Measurements from ENCODE around the gene NDST1.

DNA sequence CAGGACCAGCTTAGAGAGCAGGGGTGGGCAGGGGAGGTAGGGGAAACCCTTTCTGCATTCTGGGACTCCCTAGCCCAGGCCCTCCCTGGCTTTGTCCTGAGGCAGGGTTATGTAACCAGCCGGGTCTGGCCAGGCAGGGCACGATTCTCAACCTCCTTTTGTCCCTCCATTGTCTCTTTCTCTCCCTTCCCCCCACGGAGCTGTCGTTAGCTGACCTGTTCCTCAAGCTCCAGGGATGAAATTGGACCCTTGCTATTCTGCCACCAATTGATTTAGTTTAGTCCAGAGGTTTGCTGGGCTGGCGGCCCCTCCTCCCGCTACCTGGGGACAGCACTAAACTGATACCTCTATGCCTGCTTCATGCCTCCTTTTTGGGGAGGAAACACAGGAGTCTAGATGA lies 9.4 kb upstream of the NDST1 start:
- TF ChIP-seq ESRRG (CRISPR knock-in tag; IDR thresholded peaks at IDR 0.05) = no peak
- TF ChIP-seq BACH2 (CRISPR knock-in tag; IDR thresholded peaks at IDR 0.05; ENCODE audit: borderline replicate concordance) = no peak
- no peak for TF ChIP-seq ARNTL (CRISPR knock-in tag; IDR thresholded peaks at IDR 0.05; ENCODE audit: borderline replicate concordance, low read depth)
- TF ChIP-seq OSR1 (CRISPR knock-in tag; IDR thresholded peaks at IDR 0.05) = no peak
- no peak for TF ChIP-seq CSDC2 (CRISPR knock-in tag; IDR thresholded peaks at IDR 0.05)
- no peak for TF ChIP-seq PPARA (CRISPR knock-in tag; IDR thresholded peaks at IDR 0.05; ENCODE audit: borderline replicate concordance)
- TF ChIP-seq, protein P1, sequence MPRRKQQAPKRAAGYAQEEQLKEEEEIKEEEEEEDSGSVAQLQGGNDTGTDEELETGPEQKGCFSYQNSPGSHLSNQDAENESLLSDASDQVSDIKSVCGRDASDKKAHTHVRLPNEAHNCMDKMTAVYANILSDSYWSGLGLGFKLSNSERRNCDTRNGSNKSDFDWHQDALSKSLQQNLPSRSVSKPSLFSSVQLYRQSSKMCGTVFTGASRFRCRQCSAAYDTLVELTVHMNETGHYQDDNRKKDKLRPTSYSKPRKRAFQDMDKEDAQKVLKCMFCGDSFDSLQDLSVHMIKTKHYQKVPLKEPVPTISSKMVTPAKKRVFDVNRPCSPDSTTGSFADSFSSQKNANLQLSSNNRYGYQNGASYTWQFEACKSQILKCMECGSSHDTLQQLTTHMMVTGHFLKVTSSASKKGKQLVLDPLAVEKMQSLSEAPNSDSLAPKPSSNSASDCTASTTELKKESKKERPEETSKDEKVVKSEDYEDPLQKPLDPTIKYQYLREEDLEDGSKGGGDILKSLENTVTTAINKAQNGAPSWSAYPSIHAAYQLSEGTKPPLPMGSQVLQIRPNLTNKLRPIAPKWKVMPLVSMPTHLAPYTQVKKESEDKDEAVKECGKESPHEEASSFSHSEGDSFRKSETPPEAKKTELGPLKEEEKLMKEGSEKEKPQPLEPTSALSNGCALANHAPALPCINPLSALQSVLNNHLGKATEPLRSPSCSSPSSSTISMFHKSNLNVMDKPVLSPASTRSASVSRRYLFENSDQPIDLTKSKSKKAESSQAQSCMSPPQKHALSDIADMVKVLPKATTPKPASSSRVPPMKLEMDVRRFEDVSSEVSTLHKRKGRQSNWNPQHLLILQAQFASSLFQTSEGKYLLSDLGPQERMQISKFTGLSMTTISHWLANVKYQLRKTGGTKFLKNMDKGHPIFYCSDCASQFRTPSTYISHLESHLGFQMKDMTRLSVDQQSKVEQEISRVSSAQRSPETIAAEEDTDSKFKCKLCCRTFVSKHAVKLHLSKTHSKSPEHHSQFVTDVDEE (CRISPR knock-in tag; IDR thresholded peaks at IDR 0.05) = no peak
- TF ChIP-seq, protein P2, sequence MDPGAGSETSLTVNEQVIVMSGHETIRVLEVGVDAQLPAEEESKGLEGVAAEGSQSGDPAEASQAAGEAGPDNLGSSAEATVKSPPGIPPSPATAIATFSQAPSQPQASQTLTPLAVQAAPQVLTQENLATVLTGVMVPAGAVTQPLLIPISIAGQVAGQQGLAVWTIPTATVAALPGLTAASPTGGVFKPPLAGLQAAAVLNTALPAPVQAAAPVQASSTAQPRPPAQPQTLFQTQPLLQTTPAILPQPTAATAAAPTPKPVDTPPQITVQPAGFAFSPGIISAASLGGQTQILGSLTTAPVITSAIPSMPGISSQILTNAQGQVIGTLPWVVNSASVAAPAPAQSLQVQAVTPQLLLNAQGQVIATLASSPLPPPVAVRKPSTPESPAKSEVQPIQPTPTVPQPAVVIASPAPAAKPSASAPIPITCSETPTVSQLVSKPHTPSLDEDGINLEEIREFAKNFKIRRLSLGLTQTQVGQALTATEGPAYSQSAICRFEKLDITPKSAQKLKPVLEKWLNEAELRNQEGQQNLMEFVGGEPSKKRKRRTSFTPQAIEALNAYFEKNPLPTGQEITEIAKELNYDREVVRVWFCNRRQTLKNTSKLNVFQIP (CRISPR knock-in tag; IDR thresholded peaks at IDR 0.05; ENCODE audit: borderline replicate concordance, low read depth) = no peak
- TF ChIP-seq RARB (CRISPR knock-in tag; IDR thresholded peaks at IDR 0.05) = no peak
- TF ChIP-seq ZFP3 (CRISPR knock-in tag; IDR thresholded peaks at IDR 0.05) = no peak
- TF ChIP-seq, protein P3, sequence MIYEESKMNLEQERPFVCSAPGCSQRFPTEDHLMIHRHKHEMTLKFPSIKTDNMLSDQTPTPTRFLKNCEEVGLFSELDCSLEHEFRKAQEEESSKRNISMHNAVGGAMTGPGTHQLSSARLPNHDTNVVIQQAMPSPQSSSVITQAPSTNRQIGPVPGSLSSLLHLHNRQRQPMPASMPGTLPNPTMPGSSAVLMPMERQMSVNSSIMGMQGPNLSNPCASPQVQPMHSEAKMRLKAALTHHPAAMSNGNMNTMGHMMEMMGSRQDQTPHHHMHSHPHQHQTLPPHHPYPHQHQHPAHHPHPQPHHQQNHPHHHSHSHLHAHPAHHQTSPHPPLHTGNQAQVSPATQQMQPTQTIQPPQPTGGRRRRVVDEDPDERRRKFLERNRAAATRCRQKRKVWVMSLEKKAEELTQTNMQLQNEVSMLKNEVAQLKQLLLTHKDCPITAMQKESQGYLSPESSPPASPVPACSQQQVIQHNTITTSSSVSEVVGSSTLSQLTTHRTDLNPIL (CRISPR knock-in tag; IDR thresholded peaks at IDR 0.05; ENCODE audit: low read depth) = no peak

Data from SK-N-SH treated with all-trans-retinoic acid at 6 μM for 48 hours (cell line).